Activated gamma-delta T cell treated with anti-CD3 and anti-CD28 coated beads, Interleukin-2, amount 50 U/mL, for 16 hours (primary cell): ENCODE results near the gene PCDHGA3.
"Not testable (repeated sequence)": the region's sequence is repeated elsewhere in the genome, so short reads cannot be mapped to it uniquely, and the experiment has no call there.

ENCODE experiments used
- DNase-seq: peaks from one replicate; pipeline ENCODE4 v3.0.0-alpha.2; 2020; ENCODE audit warnings: low read depth

Gene PCDHGA3

GRCh38 chr5:141349917-141350619 lies 6.4 kb downstream of the PCDHGA3 start, which contains the start of gene PCDHGB1:
TSS of gene PCDHGB1 (plus strand) at chr5:141350099. CDS start at chr5:141350261, 162 bp downstream.
- DNase-seq: no peak

- no peak for DNase-seq
These were observed 8.0 kb downstream of the PCDHGA3 start for GRCh38 chr5:141351591-141351990.

- DNase-seq: no peak
These were observed 11.4 kb downstream of the PCDHGA3 start, which contains the start of gene PCDHGA4 for GRCh38 chr5:141354900-141355469. TSS of gene PCDHGA4 (plus strand) at chr5:141355021. CDS start at chr5:141355108, 87 bp downstream.

GRCh38 chr5:141355641-141356040 lies 12.0 kb downstream of the PCDHGA3 start:
- DNase-seq: no peak

DNA sequence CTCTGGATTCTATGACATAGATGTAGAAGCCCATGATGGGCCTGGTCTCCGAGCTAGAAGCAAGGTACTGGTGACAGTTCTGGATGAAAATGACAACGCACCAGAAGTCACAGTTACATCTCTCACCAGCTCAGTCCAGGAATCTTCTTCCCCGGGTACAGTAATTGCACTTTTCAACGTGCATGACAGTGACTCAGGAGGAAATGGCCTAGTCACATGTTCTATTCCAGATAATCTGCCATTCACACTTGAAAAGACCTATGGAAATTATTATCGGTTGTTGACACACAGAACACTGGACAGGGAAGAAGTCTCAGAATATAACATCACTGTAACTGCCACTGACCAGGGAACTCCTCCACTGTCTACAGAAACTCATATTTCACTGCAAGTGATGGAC lies 12.5 kb downstream of the PCDHGA3 start:
- DNase-seq: no peak

GRCh38 chr5:141356950-141357349 lies 13.3 kb downstream of the PCDHGA3 start:
- no peak for DNase-seq

- no peak for DNase-seq
These were observed 16.3 kb downstream of the PCDHGA3 start, which contains the start of gene PCDHGB2 for GRCh38 chr5:141359790-141360426. TSS of gene PCDHGB2 (plus strand) at chr5:141359994. CDS start at chr5:141360136, 142 bp downstream.

DNA sequence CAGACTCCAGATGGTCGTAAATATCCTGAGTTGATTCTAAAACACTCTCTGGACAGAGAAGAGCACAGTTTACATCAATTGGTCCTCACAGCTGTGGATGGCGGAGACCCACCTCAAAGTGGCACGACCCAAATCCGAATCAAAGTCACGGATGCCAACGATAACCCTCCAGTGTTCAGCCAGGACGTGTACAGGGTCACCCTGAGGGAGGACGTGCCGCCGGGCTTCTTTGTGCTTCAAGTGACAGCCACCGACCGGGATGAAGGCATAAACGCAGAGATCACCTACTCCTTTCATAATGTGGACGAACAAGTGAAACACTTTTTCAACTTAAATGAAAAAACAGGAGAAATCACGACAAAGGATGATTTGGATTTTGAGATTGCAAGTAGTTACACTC lies 17.1 kb downstream of the PCDHGA3 start:
- DNase-seq: no peak

DNA sequence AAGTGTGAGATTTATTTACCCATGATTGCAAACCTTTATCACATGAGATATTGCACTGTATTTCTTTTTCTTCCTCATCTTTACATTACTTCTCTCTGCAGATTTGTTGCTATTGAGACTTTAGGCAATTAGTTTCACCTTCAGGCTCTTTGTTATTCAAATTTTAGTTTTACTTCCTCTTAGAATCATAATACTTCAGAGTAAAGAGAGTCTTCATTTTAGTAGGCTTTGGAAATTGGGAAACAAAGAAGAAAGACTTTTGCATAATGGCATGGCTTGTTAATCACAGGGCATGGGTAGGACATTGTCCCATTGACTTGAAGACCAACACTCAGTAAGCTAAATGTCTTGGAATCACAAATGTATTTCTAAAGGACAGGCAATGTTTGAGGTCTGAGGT lies 19.1 kb downstream of the PCDHGA3 start:
- DNase-seq: no peak

- DNase-seq: no peak
These were observed 20.5 kb downstream of the PCDHGA3 start, which contains the start of gene PCDHGA5 for GRCh38 chr5:141363952-141364660. TSS of gene PCDHGA5 (plus strand) at chr5:141364162. CDS start at chr5:141364331, 169 bp downstream.

DNA sequence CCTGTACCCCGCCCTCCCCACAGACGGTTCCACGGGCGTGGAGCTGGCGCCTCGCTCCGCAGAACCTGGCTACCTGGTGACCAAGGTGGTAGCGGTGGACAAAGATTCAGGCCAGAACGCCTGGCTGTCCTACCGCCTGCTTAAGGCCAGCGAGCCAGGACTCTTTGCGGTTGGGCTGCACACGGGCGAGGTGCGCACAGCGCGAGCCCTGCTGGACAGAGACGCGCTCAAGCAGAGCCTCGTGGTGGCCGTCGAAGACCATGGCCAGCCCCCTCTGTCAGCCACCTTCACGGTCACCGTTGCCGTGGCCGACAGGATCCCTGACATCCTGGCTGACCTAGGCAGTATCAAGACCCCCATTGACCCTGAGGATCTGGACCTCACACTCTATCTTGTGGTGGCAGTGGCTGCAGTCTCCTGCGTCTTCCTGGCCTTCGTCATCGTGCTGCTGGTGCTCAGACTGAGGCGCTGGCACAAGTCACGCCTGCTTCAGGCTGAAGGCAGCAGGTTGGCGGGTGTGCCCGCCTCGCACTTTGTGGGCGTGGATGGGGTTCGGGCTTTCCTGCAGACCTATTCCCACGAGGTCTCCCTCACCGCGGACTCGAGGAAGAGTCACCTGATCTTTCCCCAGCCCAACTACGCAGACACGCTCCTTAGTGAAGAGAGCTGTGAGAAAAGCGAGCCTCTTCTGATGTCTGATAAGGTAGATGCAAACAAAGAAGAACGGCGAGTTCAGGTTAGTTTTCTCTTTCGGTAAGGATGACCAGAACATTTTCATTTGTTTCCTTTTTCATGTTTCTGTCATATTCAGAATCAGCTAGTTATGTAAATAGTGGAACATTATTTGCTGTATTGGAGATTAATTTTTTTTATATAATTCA lies 22.6 kb downstream of the PCDHGA3 start:
- no peak for DNase-seq

DNA sequence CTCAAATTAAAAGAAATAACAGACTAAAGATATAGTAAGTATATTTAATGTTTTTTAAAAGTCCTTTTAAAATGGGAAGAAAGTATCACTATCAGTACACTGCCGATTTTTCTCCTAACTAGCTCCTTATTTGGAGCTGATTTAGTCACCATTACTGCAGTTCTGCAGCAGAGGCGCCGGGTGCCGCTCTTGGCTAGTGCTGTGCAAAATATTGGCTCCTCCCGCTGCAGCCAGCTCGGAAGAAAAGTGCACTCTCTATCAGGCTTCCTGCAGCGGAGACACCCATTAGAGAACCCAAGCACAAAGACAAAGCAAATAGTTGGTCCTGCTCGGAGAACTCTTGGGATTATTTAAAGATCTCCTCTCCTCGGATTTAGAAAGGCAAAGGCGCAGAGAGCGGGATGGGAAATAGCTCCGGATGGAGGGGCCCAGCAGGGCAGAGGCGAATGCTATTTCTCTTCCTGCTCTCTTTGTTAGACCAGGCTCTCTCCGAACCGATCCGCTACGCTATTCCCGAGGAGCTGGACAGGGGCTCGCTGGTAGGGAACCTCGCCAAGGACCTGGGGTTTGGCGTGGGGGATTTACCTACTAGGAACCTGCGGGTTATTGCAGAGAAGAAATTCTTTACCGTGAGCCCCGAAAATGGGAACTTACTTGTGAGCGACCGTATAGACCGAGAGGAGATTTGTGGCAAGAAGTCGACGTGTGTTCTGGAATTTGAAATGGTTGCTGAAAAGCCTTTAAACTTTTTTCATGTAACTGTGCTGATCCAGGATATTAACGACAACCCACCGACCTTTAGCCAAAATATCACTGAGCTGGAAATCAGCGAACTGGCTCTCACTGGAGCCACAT lies 26.6 kb downstream of the PCDHGA3 start, which contains the start of gene PCDHGB3:
Gene PCDHGB3 (plus strand): TSS at position 249 of the 855 bp plus-strand sequence. CDS start 153 bp downstream, at position 402.
- no peak for DNase-seq

GRCh38 chr5:141371572-141372475 lies 28.2 kb downstream of the PCDHGA3 start:
- DNase-seq: no peak

DNA sequence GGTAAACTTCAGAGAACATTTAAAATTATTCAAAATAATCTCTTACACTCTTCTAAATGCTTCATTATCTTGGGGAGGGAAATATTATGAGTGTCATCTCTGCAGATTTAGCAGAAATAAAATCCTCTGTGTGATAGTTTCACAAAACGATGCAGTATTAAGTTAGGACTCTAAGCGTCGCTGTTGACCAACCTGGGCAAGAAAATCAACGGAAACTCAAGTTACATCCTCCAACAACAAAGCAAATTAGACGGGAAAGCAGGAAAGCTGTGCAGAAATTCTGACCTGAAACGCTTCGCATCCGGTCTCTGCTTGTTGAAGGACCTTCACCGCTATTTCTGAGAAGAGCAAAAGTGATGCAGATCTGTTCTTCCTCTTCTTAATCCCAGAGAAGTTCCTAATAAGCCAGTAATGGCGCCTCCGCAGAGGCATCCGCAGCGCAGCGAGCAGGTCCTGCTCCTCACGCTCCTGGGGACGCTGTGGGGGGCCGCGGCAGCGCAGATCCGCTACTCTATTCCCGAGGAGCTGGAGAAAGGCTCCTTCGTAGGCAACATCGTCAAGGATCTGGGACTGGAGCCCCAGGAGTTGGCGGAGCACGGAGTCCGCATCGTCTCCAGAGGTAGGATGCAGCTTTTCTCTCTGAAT lies 30.2 kb downstream of the PCDHGA3 start, which contains the start of gene PCDHGA6:
Gene PCDHGA6 (plus strand): TSS at position 219 of the 645 bp plus-strand sequence. CDS start 193 bp downstream, at position 412.
- DNase-seq: no peak

DNA sequence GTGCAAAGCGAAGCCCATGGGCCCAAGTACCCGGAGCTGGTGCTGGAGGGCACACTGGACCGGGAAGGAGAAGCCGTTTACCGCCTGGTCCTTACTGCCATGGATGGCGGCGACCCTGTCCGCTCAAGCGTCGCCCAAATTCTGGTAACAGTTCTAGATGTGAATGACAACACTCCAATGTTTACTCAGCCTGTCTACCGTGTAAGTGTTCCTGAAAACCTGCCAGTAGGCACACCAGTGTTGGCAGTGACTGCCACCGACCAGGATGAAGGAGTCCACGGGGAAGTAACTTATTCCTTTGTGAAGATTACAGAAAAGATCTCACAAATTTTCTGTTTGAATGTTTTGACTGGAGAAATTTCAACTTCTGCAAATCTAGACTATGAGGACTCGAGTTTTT lies 31.0 kb downstream of the PCDHGA3 start:
- DNase-seq: no peak

GRCh38 chr5:141375444-141376155 lies 32.0 kb downstream of the PCDHGA3 start:
- not testable (repeated sequence) for DNase-seq

- no peak for DNase-seq
These were observed 39.1 kb downstream of the PCDHGA3 start, which contains the start of gene PCDHGA7 for GRCh38 chr5:141382469-141383294. TSS of gene PCDHGA7 (plus strand) at chr5:141382742. CDS start at chr5:141382900, 158 bp downstream.
